Measurements from ENCODE around the gene WNK2.

- TF ChIP-seq CTCF (IDR thresholded peaks at IDR 0.05) = no peak
- no peak for TF ChIP-seq POLR2A (IDR thresholded peaks at IDR 0.05)
These were observed 162.5 kb downstream of the WNK2 start for GRCh38 chr9:93346231-93347112.
